K562 (cell line): Measurements from ENCODE around the gene ABHD16B. TPM values are rescaled to one million over a fixed set of nuclear protein-coding genes. Genes with fewer than 3 reads are reported as not detected.

Experiments used
- HDGF ChIP-seq: fragments of 450-650 bp; IDR thresholded peaks from 2 replicates; pipeline ENCODE4 v1.6.1; 2016
- NFE2L1 ChIP-seq: fragments of 450-650 bp; IDR thresholded peaks from 2 replicates; pipeline ENCODE4 v1.6.1; 2016; ENCODE audit warnings: missing genetic modification characterization, low read depth, mild to moderate bottlenecking, missing compliant biosample characterization, moderate library complexity, borderline replicate concordance
- SRSF9 ChIP-seq: fragments of 200-400 bp; formaldehyde crosslinking; IDR thresholded peaks from 2 replicates; pipeline ENCODE4 v1.6.1; 2017; ENCODE audit warnings: low read depth, low read length, borderline replicate concordance
- TAF1 ChIP-seq: IDR thresholded peaks from 2 replicates; pipeline ENCODE4 v1.6.1; 2011; ENCODE audit warnings: mild to moderate bottlenecking, low read length, moderate library complexity; ENCODE audit not compliant: insufficient read depth, control insufficient read depth, severe bottlenecking; ENCODE audit errors: extremely low read depth
- TFAM ChIP-seq: fragments of 250-450 bp; sonication (Bioruptor Pico); conservative IDR thresholded peaks from 2 replicates; pipeline ENCODE4 v1.5.0; 2021; ENCODE audit warnings: mild to moderate bottlenecking, moderate library complexity
- ZNF695 ChIP-seq: fragments of 450-650 bp; formaldehyde crosslinking; IDR thresholded peaks from 2 replicates; pipeline ENCODE4 v1.4.0; 2020; ENCODE audit warnings: mild to moderate bottlenecking, moderate library complexity
- polyA plus RNA-seq, 8 experiments: library from polyadenylated mRNA; depleted of rRNA in 4 of 8; stranded (reverse) in 5 of 8; unstranded in 3 of 8; fragments of >200 nt; fragmentation: Nextera tagmentation in 2 of 8; fragmentation: Illumina TruSeq in 1 of 8; extraction: Ambion mirVana in 2 of 8; extraction: Trizol in 1 of 8; gene quantifications; 2 replicates each; pipeline versions ENCODE4 v1.2.1 to v1.2.3, GENCODE V29; 2011 to 2014; ENCODE audit warnings: inconsistent platforms in 1 of 8, missing spikeins in 1 of 8
- total RNA-seq, 7 experiments: library from RNA; depleted of rRNA in 6 of 7; stranded (reverse); fragments of >200 nt in 6 of 7; fragmentation: Illumina TruSeq in 2 of 7; extraction: Trizol in 2 of 7; gene quantifications; 2 replicates each; pipeline versions ENCODE4 v1.2.1 to v1.2.3, GENCODE V29; 2011 to 2021; ENCODE audit warnings: low replicate concordance in 1 of 7
- TF ChIP-seq, protein P1 (sequence below), 2 experiments: fragments of 450-650 bp; IDR thresholded peaks; 2 replicates each; pipeline ENCODE4 v1.6.1; 2016; ENCODE audit warnings: mild to moderate bottlenecking in 2 of 2, borderline replicate concordance in 1 of 2, low read depth in 1 of 2, moderate library complexity in 1 of 2
- TF ChIP-seq, protein P2 (sequence below): sonication (generic); formaldehyde crosslinking; IDR thresholded peaks from 2 replicates; pipeline ENCODE4 v1.8.0; 2023; ENCODE audit warnings: missing genetic modification reagents, mild to moderate bottlenecking, borderline replicate concordance
- TF ChIP-seq, protein P3 (sequence below): IDR thresholded peaks from 3 replicates; pipeline ENCODE4 v1.6.1; 2011; ENCODE audit warnings: borderline replicate concordance, mild to moderate bottlenecking, moderate library complexity; ENCODE audit not compliant: insufficient read length; ENCODE audit errors: extremely low read depth

Gene ABHD16B
- total and polyA plus RNA-seq, 9 of the 15 experiments (the other 6 are each of a cell fraction or from before 2014, with no cell fraction given), result not detected

DNA sequence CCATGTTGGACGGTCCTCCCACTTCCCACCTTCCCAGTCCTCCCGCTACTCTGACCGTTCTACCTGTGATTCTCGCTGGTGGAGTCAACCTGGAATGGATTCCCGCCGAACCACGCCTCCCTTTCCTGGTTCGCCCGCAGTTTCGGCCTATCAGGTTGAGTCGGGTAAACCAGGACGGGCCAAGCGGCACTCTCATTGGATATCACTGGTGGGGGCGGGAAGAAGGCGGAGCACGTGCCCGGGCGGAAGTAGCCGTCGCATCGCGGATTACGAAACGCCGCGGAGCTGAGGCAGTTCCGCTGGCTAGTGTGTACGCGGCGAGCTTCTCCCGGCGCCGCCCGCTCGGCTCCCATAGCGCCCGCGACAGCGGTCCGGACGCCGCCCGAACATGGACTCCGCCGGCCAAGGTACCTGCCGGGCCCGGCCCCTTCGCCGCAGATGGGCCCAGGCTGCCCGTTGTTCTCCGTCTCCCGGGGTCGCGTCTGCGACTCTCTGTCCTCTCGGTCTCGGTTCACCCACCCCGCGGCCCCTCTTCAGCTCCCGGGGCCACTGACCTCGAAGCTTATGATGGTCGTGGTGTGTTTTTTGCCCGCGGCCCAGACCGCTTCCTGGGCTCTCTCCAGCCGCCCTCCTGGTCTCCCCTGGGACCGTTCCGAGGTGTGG lies 3.8 kb downstream of the ABHD16B start, which contains the start of gene TPD52L2 (continued):
- TF ChIP-seq, protein P1, sequence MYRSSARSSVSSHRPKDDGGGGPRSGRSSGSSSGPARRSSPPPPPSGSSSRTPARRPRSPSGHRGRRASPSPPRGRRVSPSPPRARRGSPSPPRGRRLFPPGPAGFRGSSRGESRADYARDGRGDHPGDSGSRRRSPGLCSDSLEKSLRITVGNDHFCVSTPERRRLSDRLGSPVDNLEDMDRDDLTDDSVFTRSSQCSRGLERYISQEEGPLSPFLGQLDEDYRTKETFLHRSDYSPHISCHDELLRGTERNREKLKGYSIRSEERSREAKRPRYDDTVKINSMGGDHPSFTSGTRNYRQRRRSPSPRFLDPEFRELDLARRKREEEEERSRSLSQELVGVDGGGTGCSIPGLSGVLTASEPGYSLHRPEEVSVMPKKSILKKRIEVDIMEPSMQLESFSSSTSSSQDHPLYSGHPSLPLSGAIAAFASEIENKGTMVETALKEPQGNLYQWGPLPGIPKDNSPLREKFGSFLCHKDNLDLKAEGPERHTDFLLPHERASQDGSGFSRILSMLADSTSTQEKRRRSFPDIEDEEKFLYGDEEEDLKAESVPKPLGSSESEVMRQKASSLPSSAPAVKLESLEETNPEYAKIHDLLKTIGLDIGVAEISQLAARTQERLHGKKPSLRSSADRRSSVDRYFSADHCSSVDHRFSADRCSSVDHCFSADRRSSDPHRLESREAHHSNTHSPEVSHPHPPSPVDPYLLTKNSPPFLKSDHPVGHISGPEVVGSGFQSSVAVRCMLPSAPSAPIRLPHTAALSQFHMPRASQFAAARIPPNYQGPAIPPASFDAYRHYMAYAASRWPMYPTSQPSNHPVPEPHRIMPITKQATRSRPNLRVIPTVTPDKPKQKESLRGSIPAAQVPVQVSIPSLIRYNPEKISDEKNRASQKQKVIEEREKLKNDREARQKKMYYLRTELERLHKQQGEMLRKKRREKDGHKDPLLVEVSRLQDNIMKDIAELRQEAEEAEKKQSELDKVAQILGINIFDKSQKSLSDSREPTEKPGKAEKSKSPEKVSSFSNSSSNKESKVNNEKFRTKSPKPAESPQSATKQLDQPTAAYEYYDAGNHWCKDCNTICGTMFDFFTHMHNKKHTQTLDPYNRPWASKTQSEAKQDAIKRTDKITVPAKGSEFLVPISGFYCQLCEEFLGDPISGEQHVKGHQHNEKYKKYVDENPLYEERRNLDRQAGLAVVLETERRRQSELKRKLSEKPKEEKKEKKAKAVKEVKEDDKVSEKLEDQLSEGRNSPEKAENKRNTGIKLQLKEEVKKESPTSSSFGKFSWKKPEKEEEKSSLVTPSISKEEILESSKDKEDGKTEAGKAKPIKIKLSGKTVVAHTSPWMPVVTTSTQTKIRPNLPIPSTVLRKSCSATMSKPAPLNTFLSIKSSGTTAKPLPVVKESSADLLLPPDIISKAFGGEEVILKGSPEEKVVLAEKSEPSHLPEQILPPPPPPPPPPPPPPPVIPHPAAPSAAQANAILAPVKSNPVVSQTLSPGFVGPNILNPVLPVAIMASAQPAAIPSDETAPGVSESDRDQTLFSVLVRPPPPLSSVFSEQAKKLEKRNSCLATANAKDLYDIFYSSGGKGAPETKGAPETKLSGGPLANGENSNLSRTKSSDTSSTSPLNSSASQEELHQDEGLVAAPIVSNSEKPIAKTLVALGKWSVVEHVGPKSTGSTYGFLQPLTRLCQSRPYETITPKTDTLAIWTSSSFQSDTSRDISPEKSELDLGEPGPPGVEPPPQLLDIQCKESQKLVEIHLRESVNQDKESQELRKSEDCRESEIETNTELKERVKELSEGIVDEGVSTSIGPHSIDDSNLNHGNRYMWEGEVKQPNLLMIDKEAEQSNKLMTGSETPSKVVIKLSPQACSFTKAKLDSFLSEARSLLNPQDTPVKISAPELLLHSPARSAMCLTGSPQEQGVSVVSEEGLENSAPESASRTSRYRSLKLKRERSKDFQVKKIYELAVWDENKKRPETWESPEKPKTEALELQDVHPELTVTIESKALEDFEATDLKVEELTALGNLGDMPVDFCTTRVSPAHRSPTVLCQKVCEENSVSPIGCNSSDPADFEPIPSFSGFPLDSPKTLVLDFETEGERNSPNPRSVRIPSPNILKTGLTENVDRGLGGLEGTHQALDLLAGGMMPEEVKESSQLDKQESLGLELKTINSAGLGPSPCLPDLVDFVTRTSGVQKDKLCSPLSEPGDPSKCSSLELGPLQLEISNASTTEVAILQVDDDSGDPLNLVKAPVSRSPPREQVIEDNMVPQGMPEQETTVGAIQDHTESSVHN (IDR thresholded peaks at IDR 0.05; ENCODE audit: borderline replicate concordance in 1 of 2, low read depth in 1 of 2), result no peak
- TF ChIP-seq, protein P2, sequence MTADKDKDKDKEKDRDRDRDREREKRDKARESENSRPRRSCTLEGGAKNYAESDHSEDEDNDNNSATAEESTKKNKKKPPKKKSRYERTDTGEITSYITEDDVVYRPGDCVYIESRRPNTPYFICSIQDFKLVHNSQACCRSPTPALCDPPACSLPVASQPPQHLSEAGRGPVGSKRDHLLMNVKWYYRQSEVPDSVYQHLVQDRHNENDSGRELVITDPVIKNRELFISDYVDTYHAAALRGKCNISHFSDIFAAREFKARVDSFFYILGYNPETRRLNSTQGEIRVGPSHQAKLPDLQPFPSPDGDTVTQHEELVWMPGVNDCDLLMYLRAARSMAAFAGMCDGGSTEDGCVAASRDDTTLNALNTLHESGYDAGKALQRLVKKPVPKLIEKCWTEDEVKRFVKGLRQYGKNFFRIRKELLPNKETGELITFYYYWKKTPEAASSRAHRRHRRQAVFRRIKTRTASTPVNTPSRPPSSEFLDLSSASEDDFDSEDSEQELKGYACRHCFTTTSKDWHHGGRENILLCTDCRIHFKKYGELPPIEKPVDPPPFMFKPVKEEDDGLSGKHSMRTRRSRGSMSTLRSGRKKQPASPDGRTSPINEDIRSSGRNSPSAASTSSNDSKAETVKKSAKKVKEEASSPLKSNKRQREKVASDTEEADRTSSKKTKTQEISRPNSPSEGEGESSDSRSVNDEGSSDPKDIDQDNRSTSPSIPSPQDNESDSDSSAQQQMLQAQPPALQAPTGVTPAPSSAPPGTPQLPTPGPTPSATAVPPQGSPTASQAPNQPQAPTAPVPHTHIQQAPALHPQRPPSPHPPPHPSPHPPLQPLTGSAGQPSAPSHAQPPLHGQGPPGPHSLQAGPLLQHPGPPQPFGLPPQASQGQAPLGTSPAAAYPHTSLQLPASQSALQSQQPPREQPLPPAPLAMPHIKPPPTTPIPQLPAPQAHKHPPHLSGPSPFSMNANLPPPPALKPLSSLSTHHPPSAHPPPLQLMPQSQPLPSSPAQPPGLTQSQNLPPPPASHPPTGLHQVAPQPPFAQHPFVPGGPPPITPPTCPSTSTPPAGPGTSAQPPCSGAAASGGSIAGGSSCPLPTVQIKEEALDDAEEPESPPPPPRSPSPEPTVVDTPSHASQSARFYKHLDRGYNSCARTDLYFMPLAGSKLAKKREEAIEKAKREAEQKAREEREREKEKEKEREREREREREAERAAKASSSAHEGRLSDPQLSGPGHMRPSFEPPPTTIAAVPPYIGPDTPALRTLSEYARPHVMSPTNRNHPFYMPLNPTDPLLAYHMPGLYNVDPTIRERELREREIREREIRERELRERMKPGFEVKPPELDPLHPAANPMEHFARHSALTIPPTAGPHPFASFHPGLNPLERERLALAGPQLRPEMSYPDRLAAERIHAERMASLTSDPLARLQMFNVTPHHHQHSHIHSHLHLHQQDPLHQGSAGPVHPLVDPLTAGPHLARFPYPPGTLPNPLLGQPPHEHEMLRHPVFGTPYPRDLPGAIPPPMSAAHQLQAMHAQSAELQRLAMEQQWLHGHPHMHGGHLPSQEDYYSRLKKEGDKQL (CRISPR knock-in tag), result no peak
- TF ChIP-seq NFE2L1 (tag), result no peak
- TF ChIP-seq, protein P3, sequence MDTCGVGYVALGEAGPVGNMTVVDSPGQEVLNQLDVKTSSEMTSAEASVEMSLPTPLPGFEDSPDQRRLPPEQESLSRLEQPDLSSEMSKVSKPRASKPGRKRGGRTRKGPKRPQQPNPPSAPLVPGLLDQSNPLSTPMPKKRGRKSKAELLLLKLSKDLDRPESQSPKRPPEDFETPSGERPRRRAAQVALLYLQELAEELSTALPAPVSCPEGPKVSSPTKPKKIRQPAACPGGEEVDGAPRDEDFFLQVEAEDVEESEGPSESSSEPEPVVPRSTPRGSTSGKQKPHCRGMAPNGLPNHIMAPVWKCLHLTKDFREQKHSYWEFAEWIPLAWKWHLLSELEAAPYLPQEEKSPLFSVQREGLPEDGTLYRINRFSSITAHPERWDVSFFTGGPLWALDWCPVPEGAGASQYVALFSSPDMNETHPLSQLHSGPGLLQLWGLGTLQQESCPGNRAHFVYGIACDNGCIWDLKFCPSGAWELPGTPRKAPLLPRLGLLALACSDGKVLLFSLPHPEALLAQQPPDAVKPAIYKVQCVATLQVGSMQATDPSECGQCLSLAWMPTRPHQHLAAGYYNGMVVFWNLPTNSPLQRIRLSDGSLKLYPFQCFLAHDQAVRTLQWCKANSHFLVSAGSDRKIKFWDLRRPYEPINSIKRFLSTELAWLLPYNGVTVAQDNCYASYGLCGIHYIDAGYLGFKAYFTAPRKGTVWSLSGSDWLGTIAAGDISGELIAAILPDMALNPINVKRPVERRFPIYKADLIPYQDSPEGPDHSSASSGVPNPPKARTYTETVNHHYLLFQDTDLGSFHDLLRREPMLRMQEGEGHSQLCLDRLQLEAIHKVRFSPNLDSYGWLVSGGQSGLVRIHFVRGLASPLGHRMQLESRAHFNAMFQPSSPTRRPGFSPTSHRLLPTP, result no peak
- TF ChIP-seq ZNF695, result no peak
- no peak for TF ChIP-seq SRSF9
- TF ChIP-seq TAF1, result peak; percentile 87
- no peak for TF ChIP-seq TFAM (CRISPR knock-in tag)
- TF ChIP-seq HDGF, result no peak
